Umbilical cord (tissue), 2 donors: ENCODE measurements around the gene CPLX1. TPM values are rescaled to one million over a fixed set of nuclear protein-coding genes. Genes with fewer than 3 reads are reported as not detected.
"Not testable (repeated sequence)": the region's sequence is repeated elsewhere in the genome, so short reads cannot be mapped to it uniquely, and the experiment has no call there.

Experiments used
- DNase-seq: peaks from one replicate; pipeline ENCODE4 v3.0.0-alpha.2; 2015; ENCODE audit warnings: low spot score
- total RNA-seq: library from RNA; depleted of rRNA; stranded (reverse); fragments of >200 nt; gene quantifications from one replicate; pipeline ENCODE4 v1.2.3, GENCODE V29; 2014; ENCODE audit warnings: low replicate concordance; ENCODE audit not compliant: insufficient read depth

The CPLX1 gene
- total RNA-seq, 1 donor from 2014 or later: not detected

- no peak for DNase-seq
Measured at GRCh38 chr4:777520-778262, 48.2 kb downstream of the CPLX1 start.

- no peak for DNase-seq
Measured at GRCh38 chr4:776743-777441, 49.0 kb downstream of the CPLX1 start.

GRCh38 chr4:775485-775884 lies 50.4 kb downstream of the CPLX1 start:
- not testable (repeated sequence) for DNase-seq

- DNase-seq: not testable (repeated sequence)
Measured at GRCh38 chr4:774419-775092, 51.4 kb downstream of the CPLX1 start.

- no peak for DNase-seq
Measured at GRCh38 chr4:773214-773613, 52.7 kb downstream of the CPLX1 start.

- no peak for DNase-seq
Measured at GRCh38 chr4:772776-773175, 53.2 kb downstream of the CPLX1 start.

- DNase-seq: no peak
Measured at GRCh38 chr4:772118-772517, 53.8 kb downstream of the CPLX1 start.

- DNase-seq: no peak
Measured at GRCh38 chr4:771464-771863, 54.5 kb downstream of the CPLX1 start.

GRCh38 chr4:770022-770421 lies 55.9 kb downstream of the CPLX1 start:
- DNase-seq: no peak

- no peak for DNase-seq
Measured at GRCh38 chr4:769511-769910, 56.4 kb downstream of the CPLX1 start.

GRCh38 chr4:768995-769394 lies 56.9 kb downstream of the CPLX1 start:
- DNase-seq: no peak

- DNase-seq: no peak
Measured at GRCh38 chr4:768076-768475, 57.9 kb downstream of the CPLX1 start.

GRCh38 chr4:766559-767283 lies 59.2 kb downstream of the CPLX1 start:
- DNase-seq: no peak

GRCh38 chr4:766152-766515 lies 59.8 kb downstream of the CPLX1 start:
- no peak for DNase-seq

- DNase-seq: no peak
Measured at GRCh38 chr4:764405-765169, 61.3 kb downstream of the CPLX1 start.

GRCh38 chr4:763922-764321 lies 62.0 kb downstream of the CPLX1 start:
- DNase-seq: no peak

GRCh38 chr4:763191-763810 lies 62.6 kb downstream of the CPLX1 start:
- DNase-seq: no peak

GRCh38 chr4:762211-763190 lies 63.4 kb downstream of the CPLX1 start:
- no peak for DNase-seq

- no peak for DNase-seq
Measured at GRCh38 chr4:761739-762138, 64.2 kb downstream of the CPLX1 start.

- DNase-seq: no peak
Measured at GRCh38 chr4:761086-761485, 64.8 kb downstream of the CPLX1 start.
